Stimulated activated naive B cell treated with anti-CD40 and anti-IgM and Interleukin-4, amounts not matched to agents 10 μg/mL and 1 μg/mL and 100 μg/mL, for 72 hours (primary cell): Measurements from ENCODE around the gene CORO6.

Source experiments
- ATAC-seq, 2 donors: fragments of 150-1000 bp; cut with Tn5 transposase; replicated peaks; 2 replicates each; pipeline ENCODE4 v1.10.0; 2021; ENCODE audit warnings: moderate library complexity in 1 of 2
- DNase-seq: peaks from one replicate; pipeline ENCODE4 v3.0.0; 2021
- H3K27ac Mint-ChIP-seq: one replicate; pipeline ENCODE4 v1.8.0; 2022; ENCODE audit warnings: mild to moderate bottlenecking, mixed read lengths
- H3K27me3 Mint-ChIP-seq, 2 donors: one replicate each; pipeline ENCODE4 v1.8.0; 2022; ENCODE audit warnings: mixed read lengths in 2 of 2
- H3K36me3 Mint-ChIP-seq, 2 donors: one replicate each; pipeline ENCODE4 v1.8.0; 2022; ENCODE audit warnings: mixed read lengths in 2 of 2, mild to moderate bottlenecking in 1 of 2
- H3K4me1 Mint-ChIP-seq, 2 donors: one replicate each; pipeline ENCODE4 v1.8.0; 2022; ENCODE audit warnings: mixed read lengths in 2 of 2, mild to moderate bottlenecking in 1 of 2
- H3K4me3 Mint-ChIP-seq, 2 donors: one replicate each; pipeline ENCODE4 v1.8.0; 2022; ENCODE audit warnings: mild to moderate bottlenecking in 2 of 2, mixed read lengths in 2 of 2, moderate library complexity in 1 of 2
- H3K9me3 Mint-ChIP-seq, 2 donors: one replicate each; pipeline ENCODE4 v1.8.0; 2022; ENCODE audit warnings: mixed read lengths in 2 of 2, mild to moderate bottlenecking in 1 of 2

The CORO6 gene

GRCh38 chr17:29587591-29587990 lies 35.1 kb downstream of the CORO6 start:
- Mint-ChIP-seq H3K36me3 (peaks cover 13 to 15% of the 10 kb centered on the region in 2 donors), H3K27me3 (no peaks in the 10 kb centered on the region), H3K27ac (peak overlapping the region; percentile 86), H3K4me3 (peak overlapping the region; percentile 89), H3K9me3 (no peaks in the 10 kb centered on the region), H3K4me1 (peaks cover 50 to 78% of the 10 kb centered on the region in 2 donors)
- DNase-seq: no peak
- no peak for ATAC-seq

GRCh38 chr17:29586676-29587469 lies 35.8 kb downstream of the CORO6 start:
- ATAC-seq (no peak), DNase-seq (no peak)
- Mint-ChIP-seq H3K36me3 (peaks cover 20% of the 10 kb centered on the region in 2 donors), H3K27me3 (no peaks in the 10 kb centered on the region), H3K4me3 (no peak overlapping the region), H3K4me1 (peaks cover 45 to 71% of the 10 kb centered on the region in 2 donors), H3K27ac (peak overlapping the region; percentile 20), H3K9me3 (no peaks in the 10 kb centered on the region)

GRCh38 chr17:29585080-29585751 lies 37.5 kb downstream of the CORO6 start:
- peak overlapping the region; percentile 83 for H3K27ac Mint-ChIP-seq
- ATAC-seq: no peak
- H3K4me3 Mint-ChIP-seq: peak overlapping the region in 1 of 2 donors; percentile 60

GRCh38 chr17:29584452-29585079 lies 38.1 kb downstream of the CORO6 start:
- Mint-ChIP-seq H3K27me3 (no peaks in the 10 kb centered on the region), H3K36me3 (peaks cover 32 to 38% of the 10 kb centered on the region in 2 donors), H3K27ac (peak overlapping the region; percentile 83), H3K4me3 (peak overlapping the region; percentile 11 to 60), H3K4me1 (peaks cover 44 to 64% of the 10 kb centered on the region in 2 donors), H3K9me3 (peaks cover 2 to 4% of the 10 kb centered on the region in 2 donors)
- DNase-seq (no peak), ATAC-seq (no peak)

More at GRCh38 chr17:29585080-29585751, 37.5 kb downstream of the CORO6 start:
- H3K36me3 Mint-ChIP-seq: peaks cover 28 to 32% of the 10 kb centered on the region in 2 donors
- H3K9me3 Mint-ChIP-seq: peaks cover 2 to 3% of the 10 kb centered on the region in 2 donors
- DNase-seq: no peak
- H3K27me3 Mint-ChIP-seq: no peaks in the 10 kb centered on the region
- peaks cover 42 to 66% of the 10 kb centered on the region in 2 donors for H3K4me1 Mint-ChIP-seq

GRCh38 chr17:29583324-29584248 lies 39.1 kb downstream of the CORO6 start:
- Mint-ChIP-seq H3K36me3 (peaks cover 35 to 43% of the 10 kb centered on the region in 2 donors), H3K27me3 (no peaks in the 10 kb centered on the region), H3K9me3 (peaks cover 2 to 4% of the 10 kb centered on the region in 2 donors), H3K4me3 (peak overlapping the region in 1 of 2 donors; percentile 11), H3K27ac (peak overlapping the region; percentile 83), H3K4me1 (peaks cover 44 to 63% of the 10 kb centered on the region in 2 donors)
- no peak for DNase-seq
- ATAC-seq: no peak

- peaks cover 42 to 50% of the 10 kb centered on the region in 2 donors for H3K36me3 Mint-ChIP-seq
- H3K27me3 Mint-ChIP-seq: no peaks in the 10 kb centered on the region
- H3K27ac Mint-ChIP-seq: no peak overlapping the region
- peaks cover 39 to 55% of the 10 kb centered on the region in 2 donors for H3K4me1 Mint-ChIP-seq
- ATAC-seq (no peak), DNase-seq (no peak)
- peaks cover 2 to 4% of the 10 kb centered on the region in 2 donors for H3K9me3 Mint-ChIP-seq
- H3K4me3 Mint-ChIP-seq: no peak overlapping the region
Observed at GRCh38 chr17:29582772-29583171, 39.9 kb downstream of the CORO6 start.

- H3K27ac Mint-ChIP-seq: peak overlapping the region; percentile 9
- no peaks in the 10 kb centered on the region for H3K27me3 Mint-ChIP-seq
- DNase-seq (no peak), ATAC-seq (no peak)
- no peak overlapping the region for H3K4me3 Mint-ChIP-seq
- peaks cover 45 to 52% of the 10 kb centered on the region in 2 donors for H3K36me3 Mint-ChIP-seq
- peaks cover 2 to 4% of the 10 kb centered on the region in 2 donors for H3K9me3 Mint-ChIP-seq
- peaks cover 35 to 50% of the 10 kb centered on the region in 2 donors for H3K4me1 Mint-ChIP-seq
Observed at GRCh38 chr17:29582254-29582765, 40.4 kb downstream of the CORO6 start.

- Mint-ChIP-seq H3K4me1 (peaks cover 33 to 44% of the 10 kb centered on the region in 2 donors), H3K9me3 (peaks cover 2 to 4% of the 10 kb centered on the region in 2 donors), H3K27ac (no peak overlapping the region), H3K4me3 (no peak overlapping the region), H3K27me3 (no peaks in the 10 kb centered on the region), H3K36me3 (peaks cover 45 to 52% of the 10 kb centered on the region in 2 donors)
- DNase-seq (no peak), ATAC-seq (no peak)
Observed at GRCh38 chr17:29581583-29582253, 41.0 kb downstream of the CORO6 start.

- Mint-ChIP-seq H3K9me3 (peaks cover 2 to 4% of the 10 kb centered on the region in 2 donors), H3K4me1 (peaks cover 36 to 38% of the 10 kb centered on the region in 2 donors), H3K27me3 (no peaks in the 10 kb centered on the region), H3K4me3 (no peak overlapping the region), H3K27ac (peak overlapping the region; percentile 84), H3K36me3 (peaks cover 51 to 61% of the 10 kb centered on the region in 2 donors)
- ATAC-seq: peak; percentile 97 to 99
- DNase-seq: peak; percentile 84
Observed at GRCh38 chr17:29579866-29580771, 42.6 kb downstream of the CORO6 start.

GRCh38 chr17:29578626-29579485 lies 43.9 kb downstream of the CORO6 start:
- Mint-ChIP-seq H3K36me3 (peaks cover 63 to 70% of the 10 kb centered on the region in 2 donors), H3K4me1 (peaks cover 31 to 38% of the 10 kb centered on the region in 2 donors), H3K27me3 (no peaks in the 10 kb centered on the region), H3K4me3 (no peak overlapping the region), H3K27ac (no peak overlapping the region), H3K9me3 (peaks cover 2 to 4% of the 10 kb centered on the region in 2 donors)
- ATAC-seq: no peak
- DNase-seq: no peak

GRCh38 chr17:29577385-29578211 lies 45.1 kb downstream of the CORO6 start:
- H3K27ac Mint-ChIP-seq: no peak overlapping the region
- H3K27me3 Mint-ChIP-seq: no peaks in the 10 kb centered on the region
- ATAC-seq (no peak), DNase-seq (no peak)
- H3K9me3 Mint-ChIP-seq: peaks cover 2 to 4% of the 10 kb centered on the region in 2 donors
- H3K4me3 Mint-ChIP-seq: no peak overlapping the region
- peaks cover 59 to 67% of the 10 kb centered on the region in 2 donors for H3K36me3 Mint-ChIP-seq
- peaks cover 29 to 44% of the 10 kb centered on the region in 2 donors for H3K4me1 Mint-ChIP-seq
